Glutamatergic neuron (in vitro differentiated cells): Measurements from ENCODE around the gene ARHGAP6. TPM values are rescaled to one million over a fixed set of nuclear protein-coding genes. Genes with fewer than 3 reads are reported as not detected.

Experiments
- DNase-seq: peaks from one replicate; pipeline ENCODE4 v3.0.0; 2022
- H3K27ac Mint-ChIP-seq: one replicate; pipeline ENCODE4 v1.8.0; 2020; ENCODE audit warnings: mild to moderate bottlenecking, mixed read lengths, inconsistent platforms; ENCODE audit not compliant: unreplicated experiment
- H3K27me3 Mint-ChIP-seq: one replicate; pipeline ENCODE4 v1.8.0; 2020; ENCODE audit warnings: mild to moderate bottlenecking, moderate library complexity, mixed read lengths, inconsistent platforms; ENCODE audit not compliant: unreplicated experiment
- H3K36me3 Mint-ChIP-seq: one replicate; pipeline ENCODE4 v1.8.0; 2020; ENCODE audit warnings: mild to moderate bottlenecking, mixed read lengths, inconsistent platforms; ENCODE audit not compliant: unreplicated experiment
- H3K4me1 Mint-ChIP-seq: one replicate; pipeline ENCODE4 v1.8.0; 2020; ENCODE audit warnings: mild to moderate bottlenecking, low read depth, mixed read lengths, inconsistent platforms; ENCODE audit not compliant: unreplicated experiment
- H3K4me3 Mint-ChIP-seq: one replicate; pipeline ENCODE4 v1.8.0; 2020; ENCODE audit warnings: mild to moderate bottlenecking, mixed read lengths, inconsistent platforms; ENCODE audit not compliant: unreplicated experiment
- H3K9me3 Mint-ChIP-seq: one replicate; pipeline ENCODE4 v1.8.0; 2020; ENCODE audit warnings: mild to moderate bottlenecking, moderate library complexity, mixed read lengths, inconsistent platforms; ENCODE audit not compliant: unreplicated experiment
- total RNA-seq: library from RNA; stranded (reverse); fragmentation: NEBNext Ultra II Directional; extraction: Animal tissue kit (Norgen Biotek cat#: 25700); gene quantifications from one replicate; pipeline ENCODE4 v1.2.1, GENCODE V29; 2021; ENCODE audit not compliant: unreplicated experiment
- TF ChIP-seq, protein P1 (sequence below): fragments of 200-600 bp; sonication (generic); IDR thresholded peaks from one replicate; pipeline ENCODE4 v1.5.0; 2021; ENCODE audit not compliant: partially characterized antibody, unreplicated experiment

The ARHGAP6 gene
- total RNA-seq, 1 donor from 2014 or later = 3.6 TPM

DNA sequence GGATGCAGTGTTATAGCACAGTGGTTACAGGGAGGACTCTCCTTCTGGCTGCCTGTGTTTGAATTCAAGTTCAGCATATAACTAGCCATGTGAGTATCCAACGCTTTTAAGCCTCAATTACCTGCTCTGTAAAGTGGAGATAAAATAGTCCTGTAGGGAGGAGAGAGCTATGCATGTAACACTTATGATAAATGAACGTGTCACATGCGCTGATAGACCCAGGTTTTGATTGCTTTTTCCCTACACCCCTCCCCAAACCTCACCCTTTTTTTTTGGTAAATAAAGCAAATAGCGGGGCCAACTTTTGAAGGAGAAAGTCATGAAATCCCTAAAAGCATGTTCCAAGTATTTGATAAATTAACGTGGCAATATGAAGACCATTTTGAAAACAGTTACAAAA lies 392.9 kb downstream of the ARHGAP6 start:
- Mint-ChIP-seq H3K9me3 (no peaks in the 10 kb centered on the region), H3K27me3 (no peaks in the 10 kb centered on the region), H3K36me3 (no peaks in the 10 kb centered on the region), H3K27ac (no peak overlapping the region), H3K4me1 (no peaks in the 10 kb centered on the region), H3K4me3 (no peak overlapping the region)
- TF ChIP-seq, protein P1, sequence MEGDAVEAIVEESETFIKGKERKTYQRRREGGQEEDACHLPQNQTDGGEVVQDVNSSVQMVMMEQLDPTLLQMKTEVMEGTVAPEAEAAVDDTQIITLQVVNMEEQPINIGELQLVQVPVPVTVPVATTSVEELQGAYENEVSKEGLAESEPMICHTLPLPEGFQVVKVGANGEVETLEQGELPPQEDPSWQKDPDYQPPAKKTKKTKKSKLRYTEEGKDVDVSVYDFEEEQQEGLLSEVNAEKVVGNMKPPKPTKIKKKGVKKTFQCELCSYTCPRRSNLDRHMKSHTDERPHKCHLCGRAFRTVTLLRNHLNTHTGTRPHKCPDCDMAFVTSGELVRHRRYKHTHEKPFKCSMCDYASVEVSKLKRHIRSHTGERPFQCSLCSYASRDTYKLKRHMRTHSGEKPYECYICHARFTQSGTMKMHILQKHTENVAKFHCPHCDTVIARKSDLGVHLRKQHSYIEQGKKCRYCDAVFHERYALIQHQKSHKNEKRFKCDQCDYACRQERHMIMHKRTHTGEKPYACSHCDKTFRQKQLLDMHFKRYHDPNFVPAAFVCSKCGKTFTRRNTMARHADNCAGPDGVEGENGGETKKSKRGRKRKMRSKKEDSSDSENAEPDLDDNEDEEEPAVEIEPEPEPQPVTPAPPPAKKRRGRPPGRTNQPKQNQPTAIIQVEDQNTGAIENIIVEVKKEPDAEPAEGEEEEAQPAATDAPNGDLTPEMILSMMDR = no peak
- DNase-seq = no peak

- H3K9me3 Mint-ChIP-seq = no peaks in the 10 kb centered on the region
- DNase-seq = no peak
- no peak overlapping the region for H3K27ac Mint-ChIP-seq
- H3K27me3 Mint-ChIP-seq = no peaks in the 10 kb centered on the region
- H3K36me3 Mint-ChIP-seq = no peaks in the 10 kb centered on the region
- TF ChIP-seq, protein P1 = no peak
- H3K4me1 Mint-ChIP-seq = no peaks in the 10 kb centered on the region
- no peak overlapping the region for H3K4me3 Mint-ChIP-seq
Measured at GRCh38 chrX:11272290-11272689, 393.4 kb downstream of the ARHGAP6 start.

GRCh38 chrX:11269996-11270395 lies 395.7 kb downstream of the ARHGAP6 start:
- no peak overlapping the region for H3K27ac Mint-ChIP-seq
- peaks cover 2% of the 10 kb centered on the region for H3K27me3 Mint-ChIP-seq
- H3K4me1 Mint-ChIP-seq = peaks cover 6% of the 10 kb centered on the region
- DNase-seq = no peak
- H3K9me3 Mint-ChIP-seq = peaks cover 2% of the 10 kb centered on the region
- no peak overlapping the region for H3K4me3 Mint-ChIP-seq
- no peaks in the 10 kb centered on the region for H3K36me3 Mint-ChIP-seq
- TF ChIP-seq, protein P1 = no peak

DNA sequence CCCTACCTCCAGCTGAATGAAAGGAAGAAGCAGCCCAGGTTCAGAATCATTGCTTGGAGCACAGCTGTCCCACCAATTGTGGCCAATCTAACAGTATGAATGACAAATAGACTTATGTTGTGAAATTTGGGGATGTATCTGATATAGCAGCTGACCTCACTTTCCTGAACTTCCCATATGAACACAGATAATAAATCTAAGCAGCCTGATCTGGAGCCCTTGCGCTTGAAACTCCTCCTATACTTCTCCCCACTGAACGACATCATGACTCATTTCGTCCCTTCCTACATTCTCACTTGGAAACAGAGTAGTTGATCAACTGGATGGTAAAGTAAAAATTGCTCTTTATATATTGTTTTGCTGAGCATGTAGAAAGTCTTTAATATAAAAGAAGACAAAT lies 396.7 kb downstream of the ARHGAP6 start:
- H3K27ac Mint-ChIP-seq = no peak overlapping the region
- H3K36me3 Mint-ChIP-seq = no peaks in the 10 kb centered on the region
- H3K27me3 Mint-ChIP-seq = peaks cover 2% of the 10 kb centered on the region
- no peak for DNase-seq
- peaks cover 2% of the 10 kb centered on the region for H3K9me3 Mint-ChIP-seq
- H3K4me3 Mint-ChIP-seq = no peak overlapping the region
- peaks cover 6% of the 10 kb centered on the region for H3K4me1 Mint-ChIP-seq
- TF ChIP-seq, protein P1 = no peak

DNA sequence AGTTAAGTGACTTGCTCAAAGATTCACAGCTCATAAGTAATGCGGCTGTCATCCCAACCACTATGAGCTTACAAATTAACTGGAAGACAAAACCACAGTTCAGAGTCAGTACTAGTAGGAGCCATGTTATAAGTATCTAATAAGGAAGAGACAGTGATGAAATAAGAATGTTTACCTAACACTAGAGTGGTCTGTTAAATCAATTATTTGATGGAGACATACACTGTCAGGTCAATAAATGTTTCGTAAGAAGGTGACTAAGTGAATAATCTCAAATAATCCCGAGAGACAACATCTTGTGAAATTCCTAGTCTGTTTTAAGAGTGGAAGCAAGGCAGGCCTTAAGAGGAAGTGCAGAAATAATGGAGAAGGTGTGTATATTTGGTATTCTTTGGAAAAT lies 398.3 kb downstream of the ARHGAP6 start:
- Mint-ChIP-seq H3K27me3 (peaks cover 2% of the 10 kb centered on the region), H3K9me3 (peaks cover 2% of the 10 kb centered on the region), H3K4me3 (no peak overlapping the region), H3K4me1 (peaks cover 6% of the 10 kb centered on the region), H3K27ac (no peak overlapping the region), H3K36me3 (no peaks in the 10 kb centered on the region)
- no peak for DNase-seq
- TF ChIP-seq, protein P1 = no peak
